IMR-90 (cell line): Measurements from ENCODE around the gene HENMT1. TPM values are rescaled to one million over a fixed set of nuclear protein-coding genes. Genes with fewer than 3 reads are reported as not detected.

Experiments used
- ATAC-seq: fragments of 200-7000 bp; cut with Tn5 transposase; 2 replicates; pipeline ENCODE4 v1.9.1; 2020; ENCODE audit warnings: low read depth, mild to moderate bottlenecking, moderate library complexity
- BruUV-seq: library from RNA; stranded (reverse); fragments of 400-500 nt; replicated peaks from 2 replicates; lab custom pipeline; 2021; lab: Mats Ljungman, UMichigan
- CTCF ChIA-PET: fragments of 300-600 bp; formaldehyde crosslinking; extraction: SDS; loops from one replicate; lab custom pipeline; 2021; ENCODE audit warnings: antibody characterized with exemption; lab: Yijun Ruan, JAX
- POLR2A ChIA-PET: fragments of 300-600 bp; sonication (Branson Sonifier 250); formaldehyde crosslinking; loops from one replicate; lab custom pipeline; 2022; ENCODE audit warnings: antibody characterized with exemption; ENCODE audit not compliant: unreplicated experiment; lab: Charles Lee
- DNase-seq: peaks from one replicate; pipeline ENCODE4 v3.0.0; 2013
- H2AFZ ChIP-seq: replicated peaks from 2 replicates; pipeline ENCODE3; 2013; ENCODE audit warnings: low read length, mild to moderate bottlenecking; ENCODE audit not compliant: poor library complexity
- H2AK5ac ChIP-seq: 2 replicates; pipeline ENCODE4 v1.6.1; 2013; ENCODE audit warnings: low read depth, low read length, inconsistent platforms
- H2AK9ac ChIP-seq: replicated peaks from 2 replicates; pipeline ENCODE3; 2013; ENCODE audit warnings: mild to moderate bottlenecking, low read depth, low read length, moderate library complexity; ENCODE audit not compliant: poor library complexity
- H2BK120ac ChIP-seq: 2 replicates; pipeline ENCODE4 v1.6.1; 2013; ENCODE audit warnings: low read depth, low read length, inconsistent platforms
- H2BK15ac ChIP-seq: 3 replicates; pipeline ENCODE4 v1.6.1; 2013; ENCODE audit warnings: low read depth, low read length, inconsistent platforms
- H2BK20ac ChIP-seq: 2 replicates; pipeline ENCODE4 v1.6.1; 2013; ENCODE audit warnings: low read depth, mild to moderate bottlenecking, inconsistent platforms, low read length, moderate library complexity
- H2BK5ac ChIP-seq: 2 replicates; pipeline ENCODE4 v1.6.1; 2013; ENCODE audit warnings: mild to moderate bottlenecking, low read depth, low read length, inconsistent platforms; ENCODE audit not compliant: poor library complexity, severe bottlenecking
- H3K14ac ChIP-seq: replicated peaks from 2 replicates; pipeline ENCODE4 v1.6.1; 2013; ENCODE audit warnings: low read depth, low read length, inconsistent platforms
- H3K18ac ChIP-seq: 2 replicates; pipeline ENCODE4 v1.6.1; 2013; ENCODE audit warnings: low read depth, low read length, control low read depth
- H3K23ac ChIP-seq: 2 replicates; pipeline ENCODE4 v1.6.1; 2013; ENCODE audit warnings: low read depth, low read length, inconsistent platforms
- H3K27ac ChIP-seq: 2 replicates; pipeline ENCODE4 v1.5.1; 2013; ENCODE audit warnings: mild to moderate bottlenecking, control low read depth, low read length; ENCODE audit not compliant: insufficient read depth
- H3K27me3 ChIP-seq: 2 replicates; pipeline ENCODE4 v1.6.1; 2013; ENCODE audit warnings: low read length; ENCODE audit not compliant: control insufficient read depth, insufficient read depth
- H3K36me3 ChIP-seq: 2 replicates; pipeline ENCODE4 v1.6.1; 2013; ENCODE audit warnings: low read length, mixed read lengths; ENCODE audit not compliant: control insufficient read depth, insufficient read depth
- H3K4ac ChIP-seq: 2 replicates; pipeline ENCODE4 v1.6.1; 2013; ENCODE audit warnings: low read depth, low read length, inconsistent platforms
- H3K4me1 ChIP-seq: 2 replicates; pipeline ENCODE4 v1.6.1; 2013; ENCODE audit warnings: low read length, mixed read lengths; ENCODE audit not compliant: control insufficient read depth, insufficient read depth
- H3K4me2 ChIP-seq: 2 replicates; pipeline ENCODE4 v1.6.1; 2013; ENCODE audit warnings: low read depth, mild to moderate bottlenecking, control low read depth, low read length, moderate library complexity
- H3K4me3 ChIP-seq: 2 replicates; pipeline ENCODE4 v1.5.1; 2013; ENCODE audit warnings: low read depth, mild to moderate bottlenecking, control low read depth, low read length, moderate library complexity; ENCODE audit not compliant: insufficient read depth
- H3K56ac ChIP-seq: 2 replicates; pipeline ENCODE4 v1.6.1; 2013; ENCODE audit warnings: low read length, inconsistent platforms; ENCODE audit not compliant: insufficient read depth; ENCODE audit errors: extremely low read depth
- H3K79me1 ChIP-seq, 2 experiments: 2 replicates each; pipeline ENCODE4 v1.6.1; 2013; ENCODE audit warnings: low read length in 2 of 2, inconsistent platforms in 1 of 2, low read depth in 1 of 2
- H3K9ac ChIP-seq: 2 replicates; pipeline ENCODE4 v1.6.1; 2013; ENCODE audit warnings: low read depth, low read length, control low read depth
- H3K9me1 ChIP-seq: 2 replicates; pipeline ENCODE4 v1.6.1; 2013; ENCODE audit warnings: low read length, inconsistent platforms; ENCODE audit not compliant: insufficient read depth
- H3K9me3 ChIP-seq: 2 replicates; pipeline ENCODE4 v1.6.1; 2013; ENCODE audit warnings: low read length; ENCODE audit not compliant: control insufficient read depth, insufficient read depth
- H4K20me1 ChIP-seq: 2 replicates; pipeline ENCODE4 v1.6.1; 2013; ENCODE audit warnings: low read length, inconsistent platforms; ENCODE audit not compliant: insufficient read depth
- H4K5ac ChIP-seq: 2 replicates; pipeline ENCODE4 v1.6.1; 2013; ENCODE audit warnings: mild to moderate bottlenecking, low read depth, low read length, control low read depth
- H4K8ac ChIP-seq, 2 experiments: 2 replicates each; pipeline ENCODE4 v1.6.1; 2013; ENCODE audit warnings: low read depth in 2 of 2, low read length in 2 of 2, control low read depth in 1 of 2, inconsistent platforms in 1 of 2
- H4K91ac ChIP-seq: 2 replicates; pipeline ENCODE4 v1.6.1; 2013; ENCODE audit warnings: low read depth, low read length, inconsistent platforms; ENCODE audit not compliant: insufficient read depth
- BHLHE40 ChIP-seq: fragments of 150-350 bp; IDR thresholded peaks from 2 replicates; pipeline ENCODE4 v1.6.1; 2016; ENCODE audit warnings: mild to moderate bottlenecking, low read depth, low read length
- CHD1 ChIP-seq: IDR thresholded peaks from 2 replicates; pipeline ENCODE4 v1.6.1; 2012; ENCODE audit warnings: low read depth, low read length, improper control_type of control experiment
- MAZ ChIP-seq: IDR thresholded peaks from 2 replicates; pipeline ENCODE4 v1.6.1; 2012; ENCODE audit warnings: low read depth, mild to moderate bottlenecking, low read length, improper control_type of control experiment, moderate library complexity, borderline replicate concordance
- MXI1 ChIP-seq: IDR thresholded peaks from 2 replicates; pipeline ENCODE4 v1.6.1; 2012; ENCODE audit warnings: low read depth, mild to moderate bottlenecking, low read length, moderate library complexity, borderline replicate concordance
- NFE2L2 ChIP-seq: fragments of 150-350 bp; IDR thresholded peaks from 2 replicates; pipeline ENCODE4 v1.6.1; 2016; ENCODE audit warnings: low read depth, mild to moderate bottlenecking, low read length
- RAD21 ChIP-seq: IDR thresholded peaks from 2 replicates; pipeline ENCODE4 v1.6.1; 2012; ENCODE audit warnings: low read length, improper control_type of control experiment
- RFX5 ChIP-seq: IDR thresholded peaks from 2 replicates; pipeline ENCODE4 v1.8.0; 2012; ENCODE audit warnings: low read depth, mild to moderate bottlenecking, low read length, moderate library complexity
- WGBS, 2 experiments: methylation state at CpG; one replicate each; pipeline versions ENCODE4 v1.1.5 to v1.1.7; 2013; ENCODE audit warnings: missing lambda C conversion rate in 2 of 2; ENCODE audit not compliant: insufficient read length in 1 of 2; ENCODE audit errors: extremely low coverage in 2 of 2; 5-methylcytosine and 5-hydroxymethylcytosine counted together
- dilution Hi-C: fragments of 300-500 bp; cut with HindIII; formaldehyde crosslinking; loops from one replicate; pipeline ENCODE4 v1.14.3; 2018; ENCODE audit warnings: low sequenced_read_pairs; ENCODE audit not compliant: unreplicated experiment
- in situ Hi-C: fragments of 300-500 bp; cut with MboI; formaldehyde crosslinking; loops from 3 replicates; pipeline ENCODE4 v1.14.3; 2019; ENCODE audit warnings: low sequenced_read_pairs, inconsistent platforms, mixed read lengths
- intact Hi-C: fragments of 100-400 bp; cut with micrococcal nuclease; formaldehyde crosslinking; loops from 2 replicates; pipeline ENCODE4 v1.10.0; 2022
- polyA plus RNA-seq, 3 experiments: library from polyadenylated mRNA; depleted of rRNA; stranded (reverse); fragments of >200 nt; gene quantifications; 2 replicates each; pipeline ENCODE4 v1.2.3, GENCODE V29; 2012; ENCODE audit warnings: low replicate concordance in 1 of 3
- total RNA-seq: library from RNA; depleted of rRNA; stranded (reverse); fragments of >200 nt; gene quantifications from 2 replicates; pipeline ENCODE4 v1.2.3, GENCODE V29; 2012
- TF ChIP-seq, protein P1 (sequence below): fragments of 150-350 bp; IDR thresholded peaks from 2 replicates; pipeline ENCODE4 v1.6.1; 2016; ENCODE audit warnings: low read depth, mild to moderate bottlenecking, low read length, moderate library complexity, borderline replicate concordance

The HENMT1 gene
- total and polyA plus RNA-seq, 2 of the 4 experiments (the other 2 are of a cell fraction), result 0.54 to 0.67 TPM

DNA sequence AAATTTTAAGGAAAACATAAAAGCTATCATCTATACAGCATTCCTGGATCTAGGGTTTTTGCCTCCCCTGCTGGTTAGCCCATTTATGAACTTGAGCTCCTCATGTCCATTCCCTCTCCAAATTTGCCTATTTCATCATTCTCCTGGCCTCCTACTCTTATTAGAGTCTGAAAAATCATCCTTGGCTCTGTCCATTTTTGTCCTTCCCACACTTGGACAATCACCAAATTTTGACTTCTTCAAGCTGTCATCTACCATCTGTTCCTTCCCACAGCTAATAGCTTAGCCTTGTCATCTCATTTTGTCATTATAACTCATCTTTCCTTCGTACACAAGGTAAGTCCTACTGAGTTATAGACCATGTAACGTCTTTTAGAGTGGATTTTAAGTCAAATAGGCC, 2.2 kb upstream of the HENMT1 start:
- no peak overlapping the region for H3K4me2 ChIP-seq
- peaks cover 2% of the 10 kb centered on the region; the same call in 1 of the 2 replicates for H3K4me1 ChIP-seq
- H3K36me3 ChIP-seq, result no peaks in the 10 kb centered on the region
- no peak overlapping the region for H2AK9ac ChIP-seq
- H3K9me3 ChIP-seq, result no peaks in the 10 kb centered on the region
- no peak overlapping the region for H3K18ac ChIP-seq
- no peak overlapping the region for H3K14ac ChIP-seq
- H3K23ac ChIP-seq, result no peak overlapping the region
- H3K27ac ChIP-seq, result no peak overlapping the region
- no peak overlapping the region for H2AFZ ChIP-seq
- no peak overlapping the region for H3K4ac ChIP-seq
- dilution Hi-C loops (no loop called here), in situ Hi-C loops (no loop called here), intact Hi-C loops (no loop called here)
- BruUV-seq, result no TSS peak
- H3K4me3 ChIP-seq, result no peak overlapping the region
- no peak overlapping the region for H4K91ac ChIP-seq
- TF ChIP-seq CHD1 (no peak), NFE2L2 (no peak), BHLHE40 (no peak), RAD21 (no peak), RFX5 (no peak), MXI1 (no peak), MAZ (no peak)
- TF ChIP-seq, protein P1, sequence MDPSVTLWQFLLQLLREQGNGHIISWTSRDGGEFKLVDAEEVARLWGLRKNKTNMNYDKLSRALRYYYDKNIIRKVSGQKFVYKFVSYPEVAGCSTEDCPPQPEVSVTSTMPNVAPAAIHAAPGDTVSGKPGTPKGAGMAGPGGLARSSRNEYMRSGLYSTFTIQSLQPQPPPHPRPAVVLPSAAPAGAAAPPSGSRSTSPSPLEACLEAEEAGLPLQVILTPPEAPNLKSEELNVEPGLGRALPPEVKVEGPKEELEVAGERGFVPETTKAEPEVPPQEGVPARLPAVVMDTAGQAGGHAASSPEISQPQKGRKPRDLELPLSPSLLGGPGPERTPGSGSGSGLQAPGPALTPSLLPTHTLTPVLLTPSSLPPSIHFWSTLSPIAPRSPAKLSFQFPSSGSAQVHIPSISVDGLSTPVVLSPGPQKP, result no peak
- no peak overlapping the region for H3K56ac ChIP-seq
- no peak overlapping the region for H3K9ac ChIP-seq
- CTCF ChIA-PET, result no interaction called here
- H2AK5ac ChIP-seq, result no peak overlapping the region
- no peaks in the 10 kb centered on the region for H3K9me1 ChIP-seq
- no peak for ATAC-seq
- no peak overlapping the region for H2BK120ac ChIP-seq
- no peaks in the 10 kb centered on the region for H3K79me1 ChIP-seq
- H2BK5ac ChIP-seq, result no peak overlapping the region
- H2BK15ac ChIP-seq, result no peak overlapping the region
- DNase-seq, result no peak
- POLR2A ChIA-PET, result interaction anchor here (1.1 kb wide), 1 partner anchor 29 kb away, joined by 4 read pairs; the partner anchor contains the start of gene PRPF38B
- no peaks in the 10 kb centered on the region for H4K20me1 ChIP-seq
- WGBS, 2 experiments, result no CpG with 5 or more reads among the region's 2 CpGs
- no peak overlapping the region for H2BK20ac ChIP-seq
- no peaks in the 10 kb centered on the region for H3K27me3 ChIP-seq
- no peak overlapping the region for H4K8ac ChIP-seq
- H4K5ac ChIP-seq, result no peak overlapping the region
